Measurements from ENCODE around the gene MIGA2.
"Not testable (repeated sequence)": the region's sequence is repeated elsewhere in the genome, so short reads cannot be mapped to it uniquely, and the experiment has no call there.

Gene MIGA2

DNA sequence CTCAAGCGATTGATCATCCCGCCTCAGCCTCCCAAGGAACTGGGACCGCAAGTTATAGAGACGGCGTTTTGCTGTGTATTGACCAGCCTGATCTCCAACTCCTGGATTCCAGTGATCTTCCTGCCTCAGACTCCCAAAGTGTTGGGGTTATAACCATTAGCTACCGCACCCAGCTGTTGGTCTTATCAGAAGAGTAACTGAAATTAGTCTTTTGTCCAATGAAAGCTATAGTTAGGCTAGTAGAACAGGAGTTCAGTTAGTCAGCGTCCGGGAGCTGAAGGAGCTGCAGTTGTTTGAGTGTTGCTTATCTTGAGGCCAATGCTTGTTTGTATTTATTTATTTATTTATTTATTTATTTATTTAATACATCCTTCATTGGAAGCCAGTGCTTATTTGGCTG, 3.2 kb upstream of the MIGA2 start:
- no peak for FAIRE-seq
- no peak for DNase-seq (ENCODE audit: extremely low spot score, insufficient read length, low read depth)

DNA sequence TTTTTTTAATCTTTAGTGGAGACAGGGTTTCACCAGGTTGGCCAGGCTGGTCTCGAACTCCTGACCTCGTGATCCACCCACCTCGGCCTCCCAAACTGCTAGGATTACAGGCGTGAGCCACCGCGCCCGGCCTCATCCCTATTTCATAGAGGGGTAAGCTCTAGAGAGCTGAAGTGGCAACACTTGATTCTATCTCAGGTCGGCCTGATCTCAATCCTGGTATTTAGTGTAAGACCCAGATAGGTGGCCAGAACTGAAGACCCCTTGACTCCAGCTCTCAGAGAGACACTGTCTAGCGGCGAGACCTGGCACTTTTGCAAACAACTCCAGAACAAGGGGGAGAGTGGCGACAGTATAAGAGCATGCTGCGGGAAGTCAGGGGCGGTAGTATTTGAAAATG, 588 bp upstream of the MIGA2 start:
- FAIRE-seq; DNase-seq (ENCODE audit: extremely low spot score, insufficient read length, low read depth): not testable (repeated sequence)

DNA sequence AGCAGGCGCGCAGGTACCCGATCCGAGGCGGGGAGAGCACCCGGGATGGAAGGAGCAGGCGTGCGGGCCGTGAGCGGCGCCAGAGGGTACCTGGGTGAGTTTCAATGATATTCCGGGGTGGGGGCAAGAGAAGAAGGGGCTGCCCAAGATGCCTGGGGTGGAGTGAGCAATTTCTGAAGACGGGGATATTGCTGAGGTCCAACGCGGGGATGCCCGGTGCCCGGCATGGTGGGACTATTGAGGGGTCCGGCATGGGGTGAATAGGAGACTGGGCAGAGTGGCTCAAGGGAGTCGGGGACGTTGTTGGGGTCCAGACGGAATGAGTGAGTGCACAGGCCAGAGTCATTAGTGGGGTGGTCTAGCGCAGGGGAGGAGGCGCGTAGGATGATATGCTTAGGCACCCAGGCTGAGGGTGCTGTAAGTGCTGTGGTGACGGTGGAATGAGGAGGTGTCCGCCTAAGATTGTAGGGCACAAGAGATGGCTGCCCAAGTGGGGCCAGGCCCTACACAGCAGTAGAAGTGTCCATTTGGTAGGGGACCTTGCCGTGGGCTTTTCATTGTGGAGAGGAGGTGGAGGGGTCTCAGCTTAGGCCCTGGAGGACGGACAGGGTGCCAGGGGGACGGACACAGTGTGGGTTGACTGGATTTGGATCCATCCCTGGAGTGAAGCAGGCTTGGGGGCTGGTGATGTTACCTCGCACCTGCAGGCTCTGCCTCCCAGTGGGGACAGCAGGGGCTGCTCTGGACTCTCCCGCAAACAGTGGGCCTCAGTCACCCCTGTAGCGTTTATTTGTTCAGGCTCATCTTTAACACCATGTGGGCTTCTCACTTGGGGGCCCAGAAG, 719 bp downstream of the MIGA2 start:
- DNase-seq (ENCODE audit: extremely low spot score, insufficient read length, low read depth) (no peak), FAIRE-seq (no peak)

DNA sequence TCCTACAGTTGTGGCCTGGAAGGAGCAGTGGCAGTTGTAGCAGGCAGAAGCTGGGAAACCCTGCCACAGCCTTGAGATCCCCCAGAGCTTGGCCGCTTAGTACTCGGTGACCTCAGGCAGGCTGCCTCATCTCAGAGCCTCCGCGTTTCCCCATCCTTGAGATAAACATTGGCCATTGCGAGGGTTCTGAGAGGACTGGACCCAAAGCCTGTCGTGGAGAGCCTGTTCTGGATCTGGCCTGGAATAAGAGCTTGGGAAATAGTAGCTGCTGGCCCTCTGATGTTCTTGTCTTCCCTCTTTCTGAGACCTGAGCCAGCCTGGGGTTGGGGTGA, 1.3 kb downstream of the MIGA2 start:
- no peak for DNase-seq (ENCODE audit: extremely low spot score, insufficient read length, low read depth)
- FAIRE-seq: no peak

DNA sequence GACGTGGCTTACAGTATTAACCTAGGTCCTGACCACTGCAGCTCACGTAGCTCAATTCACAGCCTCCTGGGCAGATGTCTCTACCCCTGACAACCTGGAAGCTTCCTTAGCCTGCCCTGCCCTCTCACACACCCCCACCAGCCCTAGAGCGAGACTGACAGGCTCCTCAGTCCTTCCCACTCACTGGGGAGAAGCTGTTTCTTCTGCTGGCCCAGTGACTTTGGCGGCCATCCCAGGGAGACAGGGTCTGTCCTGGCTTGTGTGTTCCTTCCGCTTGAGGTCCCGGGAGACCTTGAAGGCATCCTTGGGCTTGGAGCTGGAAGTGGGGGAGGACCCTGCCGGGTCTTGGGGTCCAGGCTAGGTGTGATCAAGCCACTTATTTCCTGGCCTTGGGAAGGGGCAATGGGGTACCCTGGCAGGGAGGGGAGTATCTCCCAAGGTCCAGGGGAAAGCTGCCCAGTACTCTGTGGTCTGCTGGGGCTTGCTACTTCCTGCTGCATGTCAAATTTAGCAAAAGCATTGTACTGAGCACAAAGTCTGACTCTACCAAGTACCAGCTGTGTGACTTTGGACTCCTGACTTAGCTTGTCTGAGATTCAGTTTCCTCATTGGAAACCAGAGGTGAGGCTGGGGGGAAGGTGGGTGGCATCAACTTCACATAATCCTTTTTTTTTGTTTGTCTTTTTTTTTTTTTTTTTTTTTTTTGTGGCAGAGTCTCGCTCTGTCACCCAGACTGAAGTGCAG, 1.9 kb downstream of the MIGA2 start:
- no peak for DNase-seq (ENCODE audit: extremely low spot score, insufficient read length, low read depth)
- no peak for FAIRE-seq

DNA sequence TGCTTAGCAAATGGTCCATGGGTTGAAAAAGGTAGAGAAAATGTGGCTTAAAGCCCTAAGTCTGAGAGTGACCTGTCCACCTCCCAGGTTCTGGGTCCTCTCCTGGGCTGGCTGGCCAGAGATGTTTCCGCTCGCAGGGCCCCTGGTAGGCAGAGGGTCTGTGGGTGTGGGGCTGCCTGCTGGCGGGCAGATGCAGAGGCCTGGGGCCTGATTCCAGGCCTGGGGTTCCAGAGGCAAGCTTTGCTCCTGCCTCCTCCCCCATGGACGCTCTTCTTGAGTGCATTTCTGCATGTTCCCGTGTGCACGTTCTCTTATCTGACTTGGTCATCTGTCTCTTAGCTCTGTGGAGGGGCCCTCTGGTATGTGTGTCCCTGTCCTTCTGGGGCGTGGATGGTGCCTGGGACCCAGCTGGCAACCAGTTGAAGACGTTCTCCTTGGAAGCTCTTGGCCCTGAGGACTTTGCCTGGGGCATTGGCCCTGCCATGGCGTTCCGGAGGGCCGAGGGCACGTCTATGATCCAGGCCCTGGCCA, 3.8 kb downstream of the MIGA2 start:
- FAIRE-seq: no peak

DNA sequence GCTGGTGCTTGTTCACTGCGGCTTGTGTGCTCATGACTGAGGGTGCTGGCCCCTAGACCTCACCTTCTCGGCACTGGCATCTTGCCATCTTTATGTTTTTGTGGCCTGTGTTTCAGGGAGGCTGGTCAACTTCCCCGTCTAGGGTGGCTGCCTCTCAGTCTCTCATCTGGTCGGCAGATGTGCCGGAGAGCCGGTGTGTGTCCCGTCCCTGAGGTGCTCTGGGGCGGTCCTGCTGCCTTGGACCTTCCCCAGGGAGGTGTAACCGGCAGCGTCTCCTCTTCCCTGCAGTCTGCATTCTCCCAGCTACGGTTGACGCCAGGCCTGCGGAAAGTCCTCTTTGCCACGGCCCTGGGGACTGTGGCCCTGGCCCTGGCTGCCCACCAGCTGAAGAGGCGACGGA, 5.6 kb downstream of the MIGA2 start:
- DNase-seq (ENCODE audit: extremely low spot score, insufficient read length, low read depth): no peak
- FAIRE-seq: no peak

More for the DNA sequence above, 3.8 kb downstream of the MIGA2 start:
- DNase-seq (ENCODE audit: extremely low spot score, insufficient read length, low read depth): no peak

DNA sequence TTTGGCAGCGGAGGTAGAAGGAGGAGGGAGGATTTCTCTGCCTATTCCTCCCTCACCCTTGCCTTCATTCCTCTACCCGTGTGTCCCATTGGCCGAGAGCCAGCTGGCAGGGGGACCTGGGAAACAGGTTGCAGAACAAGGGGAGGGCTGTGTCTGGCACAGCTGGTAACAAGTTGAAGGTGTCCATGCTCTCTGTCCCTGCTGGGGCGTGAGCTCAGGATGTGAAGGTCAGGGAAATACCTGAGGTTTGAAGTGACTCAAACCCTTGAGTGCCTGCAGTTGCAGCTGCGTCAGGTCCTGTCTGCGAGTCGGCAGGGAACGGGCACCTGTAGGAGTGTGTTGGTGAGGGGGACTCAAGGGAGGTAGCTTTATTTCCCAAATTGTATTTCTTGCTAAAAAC, 16.2 kb downstream of the MIGA2 start:
- DNase-seq (ENCODE audit: extremely low spot score, insufficient read length, low read depth) (no peak), FAIRE-seq (no peak)

DNA sequence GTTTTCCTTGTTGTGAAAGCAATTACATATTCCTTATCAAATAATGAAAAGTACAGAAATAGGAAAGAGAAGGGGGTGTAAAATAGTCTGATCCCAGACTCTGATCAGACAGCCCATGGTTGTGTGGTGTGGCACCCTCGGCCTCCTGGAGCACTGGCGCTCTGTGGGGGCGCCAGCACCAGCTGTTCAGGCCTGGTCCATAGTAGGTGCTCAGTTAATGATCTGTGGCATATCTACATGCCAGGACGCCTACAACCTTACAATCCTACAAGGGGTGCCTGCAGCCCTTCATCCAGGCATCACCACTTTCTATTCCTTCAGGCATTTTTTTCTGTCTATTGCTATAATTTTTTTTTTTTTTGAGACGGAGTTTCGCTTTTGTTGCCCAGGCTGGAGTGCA, 16.6 kb downstream of the MIGA2 start:
- FAIRE-seq (no peak), DNase-seq (ENCODE audit: extremely low spot score, insufficient read length, low read depth) (no peak)

DNA sequence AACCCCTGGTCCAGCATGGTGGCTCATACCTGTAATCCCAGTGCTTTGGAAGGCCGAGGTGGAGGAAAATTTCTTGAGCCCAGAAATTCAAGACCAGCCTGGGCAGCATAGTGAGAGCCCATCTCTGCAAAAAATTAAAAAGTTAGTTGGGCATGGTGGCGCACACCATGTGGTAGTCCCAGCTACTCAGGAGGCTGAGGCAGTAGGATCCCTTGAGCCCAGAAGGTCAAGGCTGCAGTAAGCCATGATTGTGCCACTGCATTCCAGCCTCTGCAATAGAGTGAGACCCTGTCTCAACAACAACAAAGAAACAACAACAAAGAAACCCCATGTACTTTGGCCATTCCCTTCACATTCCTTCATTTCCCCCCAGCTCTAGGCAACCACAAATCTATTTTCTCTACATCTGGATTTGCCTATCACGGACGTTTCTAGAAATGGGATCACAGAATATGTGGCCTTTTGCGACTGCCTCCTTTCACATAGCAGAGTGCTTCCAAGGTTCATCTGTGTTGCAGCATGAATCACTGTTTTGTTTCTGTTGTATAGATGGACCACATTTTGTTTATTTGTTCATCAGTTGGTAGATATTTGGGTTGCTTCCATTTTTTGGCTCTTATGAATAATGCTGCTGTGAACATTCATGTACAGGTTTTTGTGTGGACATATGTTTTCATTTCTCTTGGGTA, 17.9 kb downstream of the MIGA2 start:
- DNase-seq (ENCODE audit: extremely low spot score, insufficient read length, low read depth): no peak
- no peak for FAIRE-seq

DNA sequence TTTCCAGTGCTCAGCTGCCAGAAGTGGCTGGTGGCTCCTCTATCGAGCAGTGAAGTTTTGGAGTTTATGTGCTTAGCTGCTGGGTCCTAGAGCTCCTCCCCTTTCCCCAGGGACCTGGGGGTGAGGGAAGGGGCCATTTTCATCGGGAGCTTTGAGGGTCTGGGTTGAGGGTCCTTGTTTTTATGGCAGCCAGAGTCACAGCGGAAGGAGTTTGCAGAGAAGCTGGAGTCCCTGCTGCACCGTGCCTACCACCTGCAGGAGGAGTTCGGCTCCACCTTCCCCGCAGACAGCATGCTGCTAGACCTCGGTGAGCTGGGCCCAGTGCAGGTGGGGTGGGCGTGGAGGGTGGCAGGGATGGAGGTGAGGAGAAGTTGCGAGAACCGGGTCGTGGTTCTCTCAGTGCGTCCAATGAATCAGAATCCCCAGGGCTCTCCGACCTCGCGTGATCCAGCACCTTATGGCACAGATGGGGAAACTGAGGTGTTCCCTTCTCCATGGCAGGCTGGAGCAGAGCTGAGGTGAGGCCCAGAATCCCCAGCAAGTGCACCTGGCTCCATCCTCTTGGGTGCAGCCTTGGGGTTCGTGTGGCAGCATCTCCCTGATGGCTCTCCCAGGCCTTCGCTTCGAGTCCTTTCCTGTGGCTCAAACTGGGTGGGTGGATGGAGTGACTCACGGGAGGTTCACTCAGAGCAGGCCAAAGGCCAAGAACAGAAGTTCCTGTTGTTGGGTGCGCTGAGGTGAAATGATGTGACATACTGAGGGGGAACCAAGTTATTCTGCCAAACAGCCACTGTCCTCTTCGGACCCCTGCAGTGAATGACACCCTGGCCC, 22.8 kb downstream of the MIGA2 start:
- DNase-seq (ENCODE audit: extremely low spot score, insufficient read length, low read depth): no peak
- FAIRE-seq: no peak

DNA sequence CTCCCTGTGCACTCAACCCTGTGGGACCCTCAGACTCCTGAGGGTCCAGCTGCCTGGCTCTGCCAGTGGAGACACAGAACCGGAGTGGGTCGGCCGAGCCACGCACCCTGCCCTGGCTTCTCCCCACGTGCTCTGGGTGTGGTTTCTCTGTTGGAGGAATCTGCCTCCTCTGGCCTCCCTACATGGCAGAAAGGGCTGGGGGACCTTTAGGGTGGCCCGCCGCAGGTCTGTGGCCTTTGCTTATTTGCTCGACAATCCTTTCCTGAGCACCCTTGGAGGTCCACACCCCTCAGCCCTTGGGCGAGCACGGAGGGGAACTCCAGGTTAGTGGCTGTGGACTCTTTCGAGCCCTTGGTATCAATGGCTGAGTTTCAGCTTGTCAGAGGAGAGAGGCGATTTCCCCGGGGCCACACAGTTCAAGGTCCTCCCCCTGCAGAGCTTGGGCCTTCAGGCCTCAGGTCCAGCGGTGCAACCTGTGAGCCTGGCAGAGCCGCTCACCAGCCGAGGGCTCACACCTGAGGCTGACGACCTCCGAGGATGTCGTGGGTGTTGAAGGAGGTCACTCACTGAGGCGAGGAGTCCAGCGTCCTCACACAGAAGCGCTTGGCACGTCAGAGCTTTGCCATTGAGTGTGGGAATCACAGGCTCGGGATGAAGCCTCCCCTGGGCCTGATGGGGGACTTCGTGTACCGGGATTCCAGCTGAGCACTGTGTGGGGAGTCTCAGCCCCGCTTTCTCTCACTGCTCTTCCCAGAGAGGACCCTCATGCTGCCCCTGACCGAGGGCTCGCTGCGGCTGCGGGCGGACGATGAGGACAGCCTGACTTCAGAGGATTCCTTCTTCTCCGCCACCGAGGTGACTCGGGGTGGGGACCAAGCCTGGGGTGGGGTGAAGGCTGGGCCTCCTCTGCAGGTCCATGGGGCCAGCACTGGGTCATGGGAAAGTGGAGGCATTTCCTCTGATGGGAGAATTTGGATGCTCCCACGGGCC, 23.7 kb downstream of the MIGA2 start:
- DNase-seq (ENCODE audit: extremely low spot score, insufficient read length, low read depth) (no peak), FAIRE-seq (no peak)

DNA sequence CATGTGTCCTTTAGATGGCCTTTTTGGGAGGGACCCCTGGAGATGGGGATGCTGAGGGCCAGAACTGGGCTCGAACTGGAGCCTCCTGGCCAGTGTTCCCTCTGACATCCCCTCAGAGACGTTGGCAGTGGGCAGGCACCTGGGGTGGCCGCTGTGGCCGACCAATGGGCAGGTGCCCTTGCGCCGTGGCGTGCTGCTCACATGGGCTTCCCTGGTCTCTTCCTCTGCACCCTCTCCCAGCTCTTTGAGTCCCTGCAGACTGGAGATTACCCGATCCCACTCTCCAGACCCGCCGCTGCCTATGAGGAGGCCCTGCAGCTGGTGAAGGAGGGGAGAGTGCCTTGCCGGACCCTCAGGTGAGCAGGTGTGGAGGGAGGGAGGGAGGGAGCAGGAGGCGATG, 24.6 kb downstream of the MIGA2 start:
- FAIRE-seq (no peak), DNase-seq (ENCODE audit: extremely low spot score, insufficient read length, low read depth) (no peak)

DNA sequence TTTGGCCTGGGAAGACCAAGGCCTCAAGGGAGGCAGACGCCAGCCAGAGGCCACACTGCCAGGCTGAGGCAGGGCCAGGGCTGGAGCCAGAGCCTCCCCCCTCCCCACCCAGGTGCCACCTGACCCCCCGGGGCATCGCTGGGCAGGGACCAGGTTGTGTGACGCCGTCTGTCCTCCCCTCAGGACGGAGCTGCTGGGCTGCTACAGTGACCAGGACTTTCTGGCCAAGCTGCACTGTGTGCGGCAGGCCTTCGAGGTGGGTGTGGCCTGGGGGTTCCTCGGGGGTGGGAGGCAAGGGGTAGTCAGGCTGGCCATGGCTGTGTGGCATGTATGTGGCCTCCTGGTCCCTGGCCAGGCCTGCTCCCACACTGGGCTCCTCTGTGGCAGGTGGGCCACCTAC, 26.6 kb downstream of the MIGA2 start:
- DNase-seq (ENCODE audit: extremely low spot score, insufficient read length, low read depth) (no peak), FAIRE-seq (no peak)

DNA sequence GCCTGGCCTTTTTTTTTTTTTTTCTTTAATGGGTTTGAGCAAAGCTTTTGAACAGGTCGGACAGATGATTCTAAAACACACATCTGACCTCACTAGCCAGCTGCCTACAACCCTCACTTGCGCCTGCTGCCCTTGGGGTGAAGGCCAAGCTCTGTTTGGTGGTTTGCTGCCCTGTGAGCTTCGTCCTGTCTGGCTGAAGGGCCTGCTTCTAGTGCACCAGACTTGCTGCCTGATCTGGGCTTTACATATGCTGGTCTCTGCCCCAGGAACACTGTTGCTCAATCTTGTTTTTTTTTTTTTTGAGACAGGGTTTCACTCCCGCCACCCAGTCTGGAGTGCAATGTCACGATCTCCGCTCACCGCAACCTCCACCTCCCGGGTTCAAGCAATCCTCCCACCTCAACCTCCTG, 28.1 kb downstream of the MIGA2 start:
- no peak for FAIRE-seq
- DNase-seq (ENCODE audit: extremely low spot score, insufficient read length, low read depth): no peak

DNA sequence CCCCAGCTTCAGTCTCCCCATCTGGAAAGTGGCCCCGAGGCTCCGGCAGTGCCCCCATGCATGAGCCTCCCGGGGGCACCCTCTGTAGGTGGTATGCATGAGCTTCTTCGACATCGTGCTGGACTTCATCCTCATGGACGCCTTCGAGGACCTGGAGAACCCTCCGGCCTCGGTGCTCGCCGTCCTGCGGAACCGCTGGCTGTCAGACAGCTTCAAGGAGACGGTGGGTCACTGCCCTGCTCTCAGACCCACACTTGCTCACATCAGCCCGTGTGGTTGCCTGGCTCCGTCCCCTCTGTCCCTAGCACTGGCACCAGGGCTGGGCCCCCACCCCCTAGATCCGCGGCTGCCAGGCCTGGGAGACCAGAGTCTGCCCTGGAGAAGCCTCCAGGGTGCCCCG, 31.7 kb downstream of the MIGA2 start:
- DNase-seq (ENCODE audit: extremely low spot score, insufficient read length, low read depth) (no peak), FAIRE-seq (no peak)

DNA sequence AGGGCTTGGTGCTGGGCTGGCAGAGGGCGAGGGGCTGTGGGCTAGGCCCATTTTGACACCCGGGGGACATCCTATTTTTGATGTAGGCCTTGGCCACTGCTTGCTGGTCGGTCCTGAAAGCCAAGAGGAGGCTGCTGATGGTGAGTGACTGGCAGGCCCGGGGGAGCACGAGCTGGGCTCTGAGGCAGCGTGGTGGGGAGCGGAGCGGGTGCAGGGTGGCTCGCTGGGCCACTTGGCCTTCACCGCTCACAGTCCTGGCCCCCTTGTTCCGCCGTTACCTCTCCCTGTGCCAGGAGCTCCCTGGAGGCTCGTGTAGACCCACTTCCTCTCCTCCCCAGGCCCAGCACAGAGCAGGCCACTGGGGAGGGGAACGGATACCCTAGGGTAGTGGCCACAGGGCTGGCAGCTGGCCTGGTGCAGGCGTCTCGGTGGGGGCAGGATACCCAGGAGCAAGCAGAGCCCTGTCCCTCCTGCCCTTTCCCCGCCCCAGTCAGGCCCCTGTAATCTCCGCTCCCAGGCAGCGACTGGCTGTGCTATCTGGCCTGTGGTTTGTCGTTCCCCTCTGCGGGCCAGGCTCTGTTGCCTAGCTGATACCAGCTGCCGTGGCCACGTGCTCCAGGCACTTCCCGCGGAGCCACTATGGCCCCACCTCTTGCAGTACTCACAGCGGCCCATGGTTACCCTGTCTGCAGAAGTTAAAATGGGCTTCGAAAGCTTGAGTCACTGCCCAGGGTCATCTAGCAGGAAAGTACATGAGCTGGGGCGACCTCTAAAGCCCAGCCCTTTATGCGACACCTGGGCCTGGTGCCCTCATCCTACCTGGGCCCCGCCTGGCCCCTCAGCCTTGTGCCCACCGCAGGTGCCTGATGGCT, 32.8 kb downstream of the MIGA2 start:
- DNase-seq (ENCODE audit: extremely low spot score, insufficient read length, low read depth) (peak; percentile 30), FAIRE-seq (no peak)
